IPS DF 6.9 (cell line): ENCODE data around the gene DYRK1A.

ENCODE experiments used
- DNase-seq: peaks from one replicate; pipeline ENCODE4 v3.0.0-alpha.2; 2013; ENCODE audit warnings: low read depth, low spot score
- H3K27ac ChIP-seq: one replicate; pipeline ENCODE4 v1.5.1; 2013; ENCODE audit warnings: low read length, control low read depth
- H3K27me3 ChIP-seq: 2 replicates; pipeline ENCODE4 v1.6.1; 2013; ENCODE audit warnings: mild to moderate bottlenecking, low read length; ENCODE audit not compliant: control insufficient read depth, insufficient read depth
- H3K36me3 ChIP-seq: 2 replicates; pipeline ENCODE4 v1.6.1; 2013; ENCODE audit warnings: low read length; ENCODE audit not compliant: control insufficient read depth, insufficient read depth
- H3K4me1 ChIP-seq: 2 replicates; pipeline ENCODE4 v1.6.1; 2013; ENCODE audit warnings: low read length; ENCODE audit not compliant: control insufficient read depth, insufficient read depth
- H3K4me3 ChIP-seq: 2 replicates; pipeline ENCODE4 v1.5.1; 2013; ENCODE audit warnings: mild to moderate bottlenecking, low read length
- H3K9me3 ChIP-seq: 2 replicates; pipeline ENCODE4 v1.6.1; 2013; ENCODE audit warnings: low read length, inconsistent platforms; ENCODE audit not compliant: control insufficient read depth, insufficient read depth
- WGBS: extraction: QIAGEN DNeasy Blood & Tissue Kit; methylation state at CpG from one replicate; pipeline ENCODE4 v1.1.7; 2013; ENCODE audit warnings: mixed read lengths, missing lambda C conversion rate; ENCODE audit not compliant: insufficient read length, insufficient coverage; 5-methylcytosine and 5-hydroxymethylcytosine counted together

The DYRK1A gene

DNA sequence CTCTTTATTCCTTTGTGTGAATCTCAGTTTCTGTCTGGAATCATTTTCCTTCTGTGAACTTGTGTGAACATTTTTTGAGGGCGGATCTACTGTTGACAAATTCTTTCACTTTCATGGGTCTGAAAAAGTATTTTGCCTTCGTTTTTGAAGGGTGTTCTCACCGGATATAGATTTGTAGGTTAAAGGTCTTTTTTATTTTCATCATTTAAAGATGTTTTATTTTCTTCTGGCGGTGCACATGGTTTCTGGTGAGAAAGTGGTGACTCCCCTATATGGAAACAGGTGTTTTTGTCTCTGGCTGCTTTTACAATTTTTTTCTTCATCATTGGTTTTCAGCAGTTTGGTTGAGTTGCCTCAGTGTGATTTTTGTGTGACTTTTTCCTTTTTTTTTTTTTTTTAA is 94.9 kb downstream of the DYRK1A start:
- Histone ChIP-seq H3K4me3 (no peak overlapping the region), H3K27me3 (no peaks in the 10 kb centered on the region), H3K4me1 (peaks cover 2% of the 10 kb centered on the region; the same call in 1 of the 2 replicates), H3K9me3 (no peaks in the 10 kb centered on the region), H3K27ac (no peak overlapping the region), H3K36me3 (no peaks in the 10 kb centered on the region)
- no peak for DNase-seq
- WGBS: no CpG with 5 or more reads among the region's 4 CpGs

DNA sequence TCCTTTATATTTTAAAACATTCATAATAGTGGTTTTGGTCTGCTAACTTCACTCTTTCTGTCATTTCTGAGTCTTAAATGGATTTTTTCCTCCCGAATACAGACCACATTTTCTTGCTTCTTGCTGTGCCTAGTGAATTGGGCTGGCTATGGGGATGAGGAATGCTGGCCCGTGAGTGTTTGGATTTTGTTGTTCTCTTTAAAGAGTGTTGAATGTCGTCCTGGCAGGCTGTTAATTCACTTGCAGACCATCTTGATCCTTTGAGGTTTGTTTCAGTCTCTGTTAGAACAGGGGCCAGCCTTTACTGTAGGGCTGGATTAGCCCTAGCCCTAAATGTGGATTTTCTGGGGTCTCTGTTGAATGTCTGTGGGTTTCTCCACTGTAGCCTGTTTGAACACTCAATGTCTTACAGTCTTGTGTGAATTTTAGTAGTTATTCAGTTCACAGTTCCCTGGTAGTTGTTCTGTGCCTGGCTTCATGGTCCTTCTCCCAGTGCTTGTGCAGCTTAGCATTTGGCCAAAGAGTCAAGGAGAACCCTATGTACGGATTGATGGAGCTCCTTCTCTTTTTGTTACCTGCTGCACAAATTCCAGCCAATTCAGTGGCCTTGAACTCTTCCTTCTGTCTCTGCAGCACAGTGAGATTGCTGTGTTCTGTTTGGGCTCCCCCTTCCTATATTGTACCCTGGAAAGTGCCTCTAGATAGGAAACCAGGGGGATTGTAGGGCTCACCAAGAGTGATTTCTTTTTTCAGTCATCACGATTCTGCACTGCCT is 95.7 kb downstream of the DYRK1A start:
- no peaks in the 10 kb centered on the region for H3K9me3 ChIP-seq
- H3K36me3 ChIP-seq: no peaks in the 10 kb centered on the region
- no peak overlapping the region for H3K4me3 ChIP-seq
- H3K27me3 ChIP-seq: no peaks in the 10 kb centered on the region
- DNase-seq: no peak
- no peak overlapping the region for H3K27ac ChIP-seq
- WGBS: no CpG with 5 or more reads among the region's 5 CpGs
- H3K4me1 ChIP-seq: peaks cover 2% of the 10 kb centered on the region; the same call in 1 of the 2 replicates

DNA sequence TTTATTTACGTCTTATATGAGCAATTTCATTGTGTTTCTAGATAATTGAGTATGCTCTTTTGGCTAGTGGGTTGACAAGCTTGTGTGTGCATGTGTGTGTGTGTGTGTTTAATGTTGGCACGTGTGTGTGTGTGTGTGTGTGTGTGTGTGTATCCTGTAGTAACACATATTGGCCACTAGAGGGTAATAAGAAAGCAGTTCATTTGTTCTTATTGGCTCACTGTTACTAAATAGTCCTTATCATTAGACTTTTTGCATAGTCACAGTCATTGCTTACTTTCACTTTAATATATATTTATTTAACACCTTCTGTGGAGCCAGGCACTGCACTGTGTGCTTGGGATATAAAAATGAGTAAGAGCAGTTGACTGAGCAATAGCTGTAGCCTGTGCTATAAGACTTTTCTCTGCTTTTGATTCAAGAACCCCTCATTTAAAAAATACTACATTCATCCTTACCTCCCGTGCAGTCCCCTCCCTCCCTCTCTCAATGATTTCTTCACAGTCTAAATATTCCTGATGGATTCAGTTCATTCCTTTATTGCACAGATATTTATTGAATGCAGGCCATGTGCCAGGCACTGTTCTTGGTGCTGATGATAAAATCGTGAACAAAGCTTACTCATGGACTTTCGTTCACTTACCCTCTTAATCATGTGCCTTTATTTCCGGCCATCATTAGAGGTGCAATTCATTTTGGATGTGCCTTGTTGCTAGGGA is 96.7 kb downstream of the DYRK1A start:
- Histone ChIP-seq H3K9me3 (no peaks in the 10 kb centered on the region), H3K27me3 (no peaks in the 10 kb centered on the region), H3K27ac (no peak overlapping the region), H3K4me3 (no peak overlapping the region), H3K4me1 (peaks cover 2% of the 10 kb centered on the region; the same call in 1 of the 2 replicates), H3K36me3 (no peaks in the 10 kb centered on the region)
- no peak for DNase-seq
- 100% methylated on average over 1 of the region's 6 CpGs for WGBS

DNA sequence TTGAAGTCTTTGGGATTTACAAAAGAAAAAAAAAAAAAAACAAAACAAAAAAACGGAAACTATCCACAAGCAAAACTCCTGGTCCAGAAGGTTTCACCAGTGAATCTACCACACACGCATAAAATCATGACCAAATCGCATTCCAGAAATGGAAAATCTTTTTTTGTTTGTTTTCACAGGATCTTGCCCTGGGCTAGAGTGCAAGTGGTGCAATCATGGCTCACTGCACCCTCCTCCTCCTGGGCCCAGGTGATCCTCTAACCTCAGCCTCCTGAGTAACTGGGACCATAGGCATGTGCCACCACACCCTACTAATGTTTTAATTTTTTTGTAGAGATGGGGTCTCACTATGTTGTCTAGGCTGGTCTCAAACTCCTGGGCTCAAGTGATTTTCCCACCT is 100.5 kb downstream of the DYRK1A start:
- WGBS: no CpG with 5 or more reads among the region's 3 CpGs
- H3K27me3 ChIP-seq: no peaks in the 10 kb centered on the region
- DNase-seq: no peak
- H3K36me3 ChIP-seq: no peaks in the 10 kb centered on the region
- H3K9me3 ChIP-seq: no peaks in the 10 kb centered on the region
- no peak overlapping the region for H3K27ac ChIP-seq
- no peaks in the 10 kb centered on the region for H3K4me1 ChIP-seq
- no peak overlapping the region for H3K4me3 ChIP-seq

DNA sequence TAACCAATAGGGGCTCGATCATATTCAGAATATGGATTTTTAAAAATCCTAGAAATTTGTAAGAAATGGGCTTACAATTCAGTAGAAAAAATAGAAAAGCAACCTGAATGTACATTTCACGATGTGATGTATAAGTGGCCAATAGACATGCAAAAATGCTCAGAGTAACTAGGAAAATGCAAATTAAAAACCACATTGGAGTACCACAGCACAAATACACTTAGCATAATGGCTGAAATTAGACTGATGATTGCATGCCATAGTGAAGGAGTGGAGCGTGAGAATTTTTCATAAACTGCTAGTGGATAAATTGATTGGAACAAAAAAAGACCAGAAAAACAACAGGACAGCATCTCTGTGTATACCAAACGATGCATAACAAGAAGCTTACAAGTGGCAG is 102.3 kb downstream of the DYRK1A start:
- H3K27ac ChIP-seq: no peak overlapping the region
- DNase-seq: no peak
- no peaks in the 10 kb centered on the region for H3K9me3 ChIP-seq
- WGBS: no CpG with 5 or more reads among the region's 4 CpGs
- H3K27me3 ChIP-seq: no peaks in the 10 kb centered on the region
- no peaks in the 10 kb centered on the region; the same call in 1 of the 2 replicates for H3K36me3 ChIP-seq
- no peak overlapping the region for H3K4me3 ChIP-seq
- no peaks in the 10 kb centered on the region for H3K4me1 ChIP-seq

DNA sequence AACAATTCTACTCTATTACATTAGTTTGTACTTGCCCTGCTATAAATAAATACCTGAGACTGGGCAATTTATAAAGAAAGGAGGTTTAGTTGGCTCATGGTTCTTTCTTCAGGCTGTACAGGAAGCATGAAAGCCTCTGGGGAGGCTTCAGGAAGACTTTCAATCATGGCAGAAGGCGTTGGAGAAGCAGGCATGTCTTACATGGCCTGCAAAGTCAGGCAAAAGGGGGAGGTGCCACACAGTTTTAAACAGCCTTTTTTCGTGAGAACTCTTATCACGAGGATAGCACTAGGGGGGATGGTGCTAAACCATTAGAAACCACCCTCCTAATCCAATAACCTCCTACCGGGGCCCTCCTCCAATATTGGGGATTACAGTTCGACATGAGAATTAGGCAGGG is 102.9 kb downstream of the DYRK1A start:
- no CpG with 5 or more reads among the region's 5 CpGs for WGBS
- no peaks in the 10 kb centered on the region for H3K4me1 ChIP-seq
- no peaks in the 10 kb centered on the region for H3K27me3 ChIP-seq
- no peaks in the 10 kb centered on the region for H3K9me3 ChIP-seq
- H3K36me3 ChIP-seq: no peaks in the 10 kb centered on the region; the same call in 1 of the 2 replicates
- DNase-seq: no peak
- H3K4me3 ChIP-seq: no peak overlapping the region
- H3K27ac ChIP-seq: no peak overlapping the region

DNA sequence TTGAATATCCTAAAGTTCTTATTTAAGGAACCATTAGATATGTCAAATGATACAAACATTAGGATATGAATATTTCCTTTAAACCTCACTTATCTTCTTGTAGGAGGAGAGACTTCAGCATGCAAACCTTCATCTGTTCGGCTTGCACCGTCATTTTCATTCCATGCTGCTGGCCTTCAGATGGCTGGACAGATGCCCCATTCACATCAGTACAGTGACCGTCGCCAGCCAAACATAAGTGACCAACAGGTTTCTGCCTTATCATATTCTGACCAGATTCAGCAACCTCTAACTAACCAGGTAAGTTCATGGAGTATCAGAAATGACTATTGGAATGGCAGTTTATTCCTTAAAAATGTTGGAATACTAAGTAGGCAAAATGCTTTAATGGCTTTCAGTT is 106.0 kb downstream of the DYRK1A start:
- Histone ChIP-seq H3K9me3 (no peaks in the 10 kb centered on the region), H3K27ac (no peak overlapping the region), H3K36me3 (no peaks in the 10 kb centered on the region; the same call in 1 of the 2 replicates), H3K27me3 (no peaks in the 10 kb centered on the region), H3K4me3 (no peak overlapping the region), H3K4me1 (no peaks in the 10 kb centered on the region)
- DNase-seq: no peak
- WGBS: no CpG with 5 or more reads among the region's 4 CpGs

DNA sequence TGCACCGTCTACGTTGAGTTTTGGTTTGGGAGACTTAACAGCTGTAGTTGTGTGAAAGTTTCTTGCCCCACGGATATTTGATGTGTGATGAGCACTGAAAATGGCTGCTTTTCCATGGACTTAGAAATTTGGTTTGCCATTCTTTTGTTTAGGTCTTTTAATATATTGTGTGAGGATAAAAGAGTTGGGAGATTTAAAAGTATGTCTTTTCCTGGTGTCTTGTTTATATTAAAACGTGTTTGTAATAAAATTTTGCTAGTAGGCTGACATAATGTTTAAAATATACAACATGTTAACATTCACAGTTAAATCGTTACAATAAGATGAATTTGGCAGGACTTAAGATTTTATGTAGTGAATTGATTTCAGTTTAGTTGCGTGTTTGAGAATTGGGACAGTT is 106.9 kb downstream of the DYRK1A start:
- DNase-seq: no peak
- H3K9me3 ChIP-seq: no peaks in the 10 kb centered on the region
- H3K4me1 ChIP-seq: no peaks in the 10 kb centered on the region
- H3K27ac ChIP-seq: no peak overlapping the region
- H3K27me3 ChIP-seq: no peaks in the 10 kb centered on the region
- H3K4me3 ChIP-seq: no peak overlapping the region
- 100% methylated on average over 3 of the region's 6 CpGs for WGBS
- no peaks in the 10 kb centered on the region; the same call in 1 of the 2 replicates for H3K36me3 ChIP-seq

DNA sequence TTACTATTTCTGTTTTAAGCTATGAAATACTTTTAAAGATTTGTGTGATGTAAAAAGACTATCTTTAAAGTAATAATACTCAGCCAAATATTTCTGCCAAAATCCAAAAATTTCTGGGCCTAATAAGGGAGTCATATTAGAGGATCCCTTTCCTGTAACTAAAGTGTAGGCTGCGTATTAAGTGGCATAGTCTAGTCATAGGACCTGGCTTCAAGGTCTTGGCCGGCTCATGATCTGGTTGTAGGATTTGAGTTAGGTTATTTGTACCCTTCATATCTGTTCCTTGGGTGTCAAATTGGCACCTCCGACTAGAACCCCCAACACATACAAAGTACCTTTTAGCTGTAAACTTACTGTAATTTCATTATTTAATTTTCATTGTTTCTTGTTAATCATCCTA is 107.8 kb downstream of the DYRK1A start:
- no CpG with 5 or more reads among the region's 3 CpGs for WGBS
- DNase-seq: no peak
- H3K27ac ChIP-seq: no peak overlapping the region
- no peak overlapping the region for H3K4me3 ChIP-seq
- H3K36me3 ChIP-seq: no peaks in the 10 kb centered on the region; the same call in 1 of the 2 replicates
- no peaks in the 10 kb centered on the region for H3K9me3 ChIP-seq
- no peaks in the 10 kb centered on the region for H3K4me1 ChIP-seq
- no peaks in the 10 kb centered on the region for H3K27me3 ChIP-seq

DNA sequence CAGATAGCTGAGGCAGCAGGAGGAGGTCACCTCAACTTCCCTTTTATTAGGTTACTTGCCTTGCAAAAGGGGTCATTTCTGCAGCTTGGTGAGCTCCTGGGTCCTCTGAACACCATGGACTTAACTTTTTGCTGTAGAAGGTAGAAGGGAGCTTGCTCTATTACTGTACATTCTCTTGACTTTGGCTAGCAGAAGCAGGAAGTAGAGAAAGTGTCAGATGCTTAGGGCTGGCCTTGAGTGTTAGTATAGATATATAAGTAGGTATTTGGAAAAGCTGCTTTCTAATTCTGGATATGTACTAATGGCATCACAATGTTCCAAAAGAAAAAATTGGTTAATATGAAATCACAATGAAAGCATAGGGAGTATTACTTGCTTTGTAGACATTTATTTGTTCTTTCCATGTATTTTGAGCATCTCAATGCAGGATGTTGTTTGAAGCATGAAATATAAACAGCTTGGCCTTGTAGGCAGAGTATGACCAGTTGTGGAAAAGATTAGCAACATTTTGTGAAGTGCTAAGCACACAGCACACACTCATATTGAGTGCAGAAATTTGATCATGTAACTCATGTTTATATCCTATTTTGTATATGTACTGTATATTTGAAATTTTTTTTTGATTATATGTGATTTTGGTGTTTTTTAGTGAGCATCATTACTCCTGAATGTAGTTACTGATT is 108.8 kb downstream of the DYRK1A start:
- H3K9me3 ChIP-seq: no peaks in the 10 kb centered on the region
- no peak overlapping the region for H3K27ac ChIP-seq
- H3K36me3 ChIP-seq: no peaks in the 10 kb centered on the region; the same call in 1 of the 2 replicates
- no peaks in the 10 kb centered on the region for H3K27me3 ChIP-seq
- no peak for DNase-seq
- no peak overlapping the region for H3K4me3 ChIP-seq
- no peaks in the 10 kb centered on the region for H3K4me1 ChIP-seq
